Smooth muscle cell (in vitro differentiated cells): ENCODE results near the gene ENO4. TPM values are rescaled to one million over a fixed set of nuclear protein-coding genes. Genes with fewer than 3 reads are reported as not detected.
A peak's percentile ranks its signal among the peaks of the same experiment; 100 is the strongest.

Experiments
- DNase-seq: peaks from one replicate; lab custom pipeline; 2025; ENCODE audit not compliant: unreplicated experiment; lab: John Stamatoyannopoulos, UW
- H2AFZ ChIP-seq: fragments of 200-600 bp; sonication (generic); 2 replicates; pipeline ENCODE4 v1.6.0; 2016; ENCODE audit warnings: antibody characterized with exemption, low read depth, mild to moderate bottlenecking
- H3F3A ChIP-seq: fragments of 200-600 bp; sonication (generic); 2 replicates; pipeline ENCODE4 v1.6.0; 2017; ENCODE audit warnings: antibody characterized with exemption, low read depth
- H3K27ac ChIP-seq: fragments of 200-600 bp; sonication (generic); 2 replicates; pipeline ENCODE4 v1.5.1; 2016; ENCODE audit warnings: low read depth, mild to moderate bottlenecking
- H3K27me3 ChIP-seq: fragments of 200-600 bp; sonication (generic); 2 replicates; pipeline ENCODE4 v1.6.1; 2016; ENCODE audit warnings: low read depth, mild to moderate bottlenecking
- H3K36me3 ChIP-seq: fragments of 200-600 bp; sonication (generic); 2 replicates; pipeline ENCODE4 v1.5.1; 2016; ENCODE audit warnings: low read depth
- H3K4me1 ChIP-seq: fragments of 200-600 bp; sonication (generic); 2 replicates; pipeline ENCODE4 v1.5.1; 2016; ENCODE audit warnings: low read depth
- H3K4me2 ChIP-seq: fragments of 200-600 bp; sonication (generic); 2 replicates; pipeline ENCODE4 v1.6.0; 2016; ENCODE audit warnings: mild to moderate bottlenecking
- H3K4me3 ChIP-seq: fragments of 200-600 bp; sonication (generic); 2 replicates; pipeline ENCODE4 v1.5.1; 2016; ENCODE audit warnings: mild to moderate bottlenecking
- H3K79me2 ChIP-seq: fragments of 200-600 bp; sonication (generic); 2 replicates; pipeline ENCODE4 v1.6.0; 2016; ENCODE audit warnings: low read depth, mild to moderate bottlenecking
- H3K9ac ChIP-seq: fragments of 200-600 bp; sonication (generic); 2 replicates; pipeline ENCODE4 v1.6.0; 2016; ENCODE audit warnings: low read depth
- H3K9me3 ChIP-seq: fragments of 200-600 bp; sonication (generic); replicated peaks from 2 replicates; pipeline ENCODE4 v1.5.1; 2016; ENCODE audit warnings: low read depth
- H4K20me1 ChIP-seq: fragments of 200-600 bp; sonication (generic); 2 replicates; pipeline ENCODE4 v1.6.0; 2016; ENCODE audit warnings: low read depth
- WGBS: methylation state at CpG from one replicate; pipeline ENCODE4 v1.1.7; 2016; ENCODE audit warnings: low lambda C conversion rate; 5-methylcytosine and 5-hydroxymethylcytosine counted together
- polyA plus RNA-seq: library from polyadenylated mRNA; unstranded; fragments of >200 nt; fragmentation: Nextera tagmentation; extraction: Ambion mirVana; gene quantifications from 2 replicates; pipeline ENCODE4 v1.2.1, GENCODE V29; 2016
- total RNA-seq: library from RNA; depleted of rRNA; stranded (reverse); fragments of >200 nt; gene quantifications from 2 replicates; pipeline ENCODE4 v1.2.3, GENCODE V29; 2014
- TF ChIP-seq, protein P1 (sequence below): fragments of 200-600 bp; sonication (generic); IDR thresholded peaks from 2 replicates; pipeline ENCODE4 v1.5.1; 2017; ENCODE audit warnings: borderline replicate concordance, mild to moderate bottlenecking, antibody characterized with exemption; ENCODE audit not compliant: insufficient read depth, poor library complexity, severe bottlenecking

Gene ENO4
- total and polyA plus RNA-seq, 2 experiments from 2014 or later = 0.54 to 1.3 TPM

DNA sequence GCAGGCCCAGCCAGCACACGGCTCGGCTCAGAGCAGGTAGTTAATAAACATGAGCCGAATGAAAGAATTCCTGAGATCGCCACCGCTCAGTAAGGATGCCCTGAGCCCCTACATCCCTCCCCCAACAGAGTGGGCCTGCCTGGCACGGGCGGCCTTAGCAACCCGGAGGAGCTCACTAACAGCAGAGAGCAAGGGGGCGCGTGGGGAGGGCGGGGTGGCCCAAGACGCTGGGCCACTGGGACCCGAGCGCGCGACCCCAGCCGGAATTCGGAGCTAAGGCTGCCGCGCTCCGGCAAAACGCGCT lies 403 bp upstream of the ENO4 start:
- Histone ChIP-seq H3K27me3 (no peaks in the 10 kb centered on the region), H3K4me2 (peak overlapping the region; percentile 94), H2AFZ (peak overlapping the region; percentile 96), H3F3A (no peaks in the 10 kb centered on the region), H3K36me3 (no peaks in the 10 kb centered on the region), H4K20me1 (no peaks in the 10 kb centered on the region), H3K9ac (peak overlapping the region; percentile 79), H3K79me2 (no peaks in the 10 kb centered on the region), H3K4me1 (peaks cover 7% of the 10 kb centered on the region), H3K9me3 (no peaks in the 10 kb centered on the region), H3K27ac (peak overlapping the region; percentile 32), H3K4me3 (peak overlapping the region; percentile 58)
- TF ChIP-seq, protein P1, sequence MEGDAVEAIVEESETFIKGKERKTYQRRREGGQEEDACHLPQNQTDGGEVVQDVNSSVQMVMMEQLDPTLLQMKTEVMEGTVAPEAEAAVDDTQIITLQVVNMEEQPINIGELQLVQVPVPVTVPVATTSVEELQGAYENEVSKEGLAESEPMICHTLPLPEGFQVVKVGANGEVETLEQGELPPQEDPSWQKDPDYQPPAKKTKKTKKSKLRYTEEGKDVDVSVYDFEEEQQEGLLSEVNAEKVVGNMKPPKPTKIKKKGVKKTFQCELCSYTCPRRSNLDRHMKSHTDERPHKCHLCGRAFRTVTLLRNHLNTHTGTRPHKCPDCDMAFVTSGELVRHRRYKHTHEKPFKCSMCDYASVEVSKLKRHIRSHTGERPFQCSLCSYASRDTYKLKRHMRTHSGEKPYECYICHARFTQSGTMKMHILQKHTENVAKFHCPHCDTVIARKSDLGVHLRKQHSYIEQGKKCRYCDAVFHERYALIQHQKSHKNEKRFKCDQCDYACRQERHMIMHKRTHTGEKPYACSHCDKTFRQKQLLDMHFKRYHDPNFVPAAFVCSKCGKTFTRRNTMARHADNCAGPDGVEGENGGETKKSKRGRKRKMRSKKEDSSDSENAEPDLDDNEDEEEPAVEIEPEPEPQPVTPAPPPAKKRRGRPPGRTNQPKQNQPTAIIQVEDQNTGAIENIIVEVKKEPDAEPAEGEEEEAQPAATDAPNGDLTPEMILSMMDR = no peak
- 2% methylated on average over 18 of the region's 23 CpGs for WGBS
- DNase-seq = no peak

DNA sequence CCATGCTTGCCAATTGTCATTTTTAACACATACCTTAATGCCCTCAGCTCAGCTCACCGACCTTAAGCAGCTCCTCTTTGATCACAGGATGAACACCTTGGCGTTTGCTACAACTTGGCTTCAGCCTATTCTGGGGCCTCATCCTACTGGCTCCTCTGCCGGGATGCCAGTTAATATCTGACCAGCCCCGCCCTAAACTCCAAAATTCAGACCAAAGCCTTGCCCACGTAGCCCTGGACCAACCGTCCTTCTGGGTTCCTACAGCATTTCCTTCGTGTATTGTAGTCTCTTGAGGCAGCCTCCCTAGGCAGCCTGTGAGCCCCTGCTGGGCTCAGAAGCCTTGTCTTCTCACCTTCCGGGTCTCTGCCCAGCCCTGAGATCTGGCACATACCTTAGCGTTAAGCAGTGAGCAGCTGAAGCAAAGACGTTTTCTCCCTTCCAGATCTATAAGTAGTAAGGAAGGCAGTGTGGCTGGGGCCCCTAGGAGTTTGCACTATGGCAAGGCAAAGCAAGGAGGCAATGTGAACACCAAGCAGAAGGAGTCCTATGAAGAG lies 836 bp downstream of the ENO4 start:
- Histone ChIP-seq H3K27ac (no peak overlapping the region), H4K20me1 (no peaks in the 10 kb centered on the region), H3K9ac (peak overlapping the region; percentile 79), H3F3A (no peaks in the 10 kb centered on the region), H3K4me1 (peaks cover 7% of the 10 kb centered on the region), H3K4me2 (peak overlapping the region; percentile 94), H2AFZ (peak overlapping the region; percentile 96), H3K79me2 (no peaks in the 10 kb centered on the region), H3K4me3 (peak overlapping the region; percentile 58), H3K36me3 (no peaks in the 10 kb centered on the region), H3K9me3 (no peaks in the 10 kb centered on the region), H3K27me3 (no peaks in the 10 kb centered on the region)
- WGBS = 40% methylated on average over 10 of the region's 10 CpGs
- DNase-seq = no peak
- TF ChIP-seq, protein P1 = no peak

DNA sequence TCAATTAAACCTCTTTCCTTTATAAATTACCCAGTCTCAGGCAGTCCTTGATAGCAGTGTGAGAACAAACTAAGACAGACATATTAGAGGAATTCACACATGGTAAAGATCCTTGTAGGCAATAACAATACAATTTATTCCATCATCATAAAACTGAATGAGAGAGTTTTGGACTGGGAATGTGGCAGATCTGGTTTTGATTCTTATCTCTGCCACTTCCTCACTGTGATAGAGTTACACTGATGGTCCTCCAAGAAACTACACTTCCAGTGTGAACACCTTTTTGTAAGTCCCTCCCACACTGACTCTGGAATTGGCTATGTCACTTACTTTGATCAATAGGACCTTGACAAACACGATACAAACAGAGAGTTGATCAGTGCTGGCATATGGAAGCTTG lies 2.9 kb downstream of the ENO4 start:
- Histone ChIP-seq H3F3A (no peaks in the 10 kb centered on the region), H3K9me3 (no peaks in the 10 kb centered on the region), H2AFZ (no peak overlapping the region), H3K4me1 (peaks cover 7% of the 10 kb centered on the region), H3K79me2 (no peaks in the 10 kb centered on the region), H4K20me1 (no peaks in the 10 kb centered on the region), H3K4me3 (no peak overlapping the region), H3K4me2 (no peak overlapping the region), H3K27ac (no peak overlapping the region), H3K36me3 (no peaks in the 10 kb centered on the region), H3K27me3 (no peaks in the 10 kb centered on the region), H3K9ac (no peak overlapping the region)
- WGBS = 88% methylated on average over 1 of the region's 1 CpG
- no peak for DNase-seq
- TF ChIP-seq, protein P1 = no peak

DNA sequence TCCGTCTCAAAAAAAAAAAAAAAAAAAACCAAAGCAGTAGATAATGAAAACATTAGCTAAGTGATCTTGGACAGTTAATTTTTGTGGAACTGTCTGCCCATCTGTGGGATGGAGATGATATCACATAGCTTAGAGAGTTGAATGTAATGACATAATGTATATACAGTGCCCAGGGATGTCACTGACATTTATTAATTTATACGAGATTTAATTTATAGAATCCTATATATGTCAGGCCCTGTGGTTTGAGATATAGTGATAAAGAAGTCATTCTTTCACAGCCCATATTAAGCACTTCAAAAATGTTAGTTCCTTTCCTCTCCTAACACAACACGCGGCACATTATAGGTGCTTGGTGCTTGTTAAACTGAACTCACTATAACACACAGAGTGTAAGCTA lies 4.0 kb downstream of the ENO4 start:
- TF ChIP-seq, protein P1 = no peak
- H3F3A ChIP-seq = no peaks in the 10 kb centered on the region
- H3K27me3 ChIP-seq = no peaks in the 10 kb centered on the region
- H3K4me1 ChIP-seq = peaks cover 7% of the 10 kb centered on the region
- no peaks in the 10 kb centered on the region for H3K79me2 ChIP-seq
- H3K36me3 ChIP-seq = no peaks in the 10 kb centered on the region
- H3K4me3 ChIP-seq = no peak overlapping the region
- no peaks in the 10 kb centered on the region for H4K20me1 ChIP-seq
- H3K9me3 ChIP-seq = peaks cover 4% of the 10 kb centered on the region
- no peak overlapping the region for H2AFZ ChIP-seq
- no peak overlapping the region for H3K4me2 ChIP-seq
- WGBS = 95% methylated on average over 4 of the region's 4 CpGs
- no peak overlapping the region for H3K9ac ChIP-seq
- DNase-seq = no peak
- no peak overlapping the region for H3K27ac ChIP-seq
